MM.1S (cell line): ENCODE data around the gene DHRS11.

ENCODE experiments used
- DNase-seq: peaks from one replicate; pipeline ENCODE4 v3.0.0-alpha.2; 2015
- H2AFZ ChIP-seq: fragments of 300-600 bp; sonication (generic); 2 replicates; pipeline ENCODE4 v1.6.0; 2016; ENCODE audit warnings: antibody characterized with exemption, low read length
- H3F3A ChIP-seq: fragments of 300-600 bp; sonication (generic); 2 replicates; pipeline ENCODE4 v1.6.1; 2016; ENCODE audit warnings: mild to moderate bottlenecking, antibody characterized with exemption, low read length, moderate library complexity, mixed read lengths; ENCODE audit not compliant: insufficient read depth
- H3K27ac ChIP-seq: fragments of 300-600 bp; sonication (generic); 2 replicates; pipeline ENCODE4 v1.5.1; 2016; ENCODE audit warnings: mild to moderate bottlenecking, low read length
- H3K27me3 ChIP-seq: fragments of 300-600 bp; sonication (generic); replicated peaks from 2 replicates; pipeline ENCODE4 v1.6.0; 2016; ENCODE audit warnings: low read length; ENCODE audit not compliant: insufficient read depth
- H3K36me3 ChIP-seq: fragments of 300-600 bp; sonication (generic); replicated peaks from 2 replicates; pipeline ENCODE4 v1.6.1; 2016; ENCODE audit warnings: mild to moderate bottlenecking, low read length, mixed read lengths; ENCODE audit not compliant: insufficient read depth
- H3K4me1 ChIP-seq: fragments of 300-600 bp; sonication (generic); 2 replicates; pipeline ENCODE4 v1.6.1; 2016; ENCODE audit warnings: low read length, mixed read lengths
- H3K4me2 ChIP-seq: fragments of 300-600 bp; sonication (generic); 2 replicates; pipeline ENCODE4 v1.6.0; 2016; ENCODE audit warnings: low read depth, low read length
- H3K4me3 ChIP-seq: fragments of 300-600 bp; sonication (generic); 2 replicates; pipeline ENCODE4 v1.5.1; 2016; ENCODE audit warnings: low read length, mixed read lengths
- H3K79me2 ChIP-seq: fragments of 300-600 bp; sonication (generic); 2 replicates; pipeline ENCODE4 v1.6.1; 2016; ENCODE audit warnings: mixed run types, low read length, mixed read lengths
- H3K9ac ChIP-seq: fragments of 300-600 bp; sonication (generic); 2 replicates; pipeline ENCODE4 v1.6.1; 2016; ENCODE audit warnings: low read length, mixed read lengths
- H3K9me2 ChIP-seq: fragments of 300-600 bp; sonication (generic); replicated peaks from 2 replicates; pipeline ENCODE4 v1.6.1; 2016; ENCODE audit warnings: mild to moderate bottlenecking, low read length, mixed read lengths; ENCODE audit not compliant: insufficient read depth
- H3K9me3 ChIP-seq: fragments of 300-600 bp; sonication (generic); replicated peaks from 2 replicates; pipeline ENCODE4 v1.6.1; 2016; ENCODE audit warnings: mild to moderate bottlenecking, low read length, mixed read lengths; ENCODE audit not compliant: insufficient read depth
- H4K20me1 ChIP-seq: fragments of 300-600 bp; sonication (generic); 2 replicates; pipeline ENCODE4 v1.6.1; 2016; ENCODE audit warnings: mild to moderate bottlenecking, low read length, moderate library complexity, mixed read lengths; ENCODE audit not compliant: insufficient read depth
- EZH2 ChIP-seq: fragments of 300-600 bp; sonication (generic); optimal IDR thresholded peaks from 2 replicates; pipeline ENCODE3; 2017; ENCODE audit warnings: low read depth, mild to moderate bottlenecking, antibody characterized with exemption, low read length, mixed read lengths
- EZH2phosphoT487 ChIP-seq: fragments of 300-600 bp; sonication (generic); IDR thresholded peaks from 2 replicates; pipeline ENCODE4 v1.6.1; 2018; ENCODE audit warnings: antibody characterized with exemption, low read length
- TF ChIP-seq, protein P1 (sequence below): fragments of 300-600 bp; sonication (generic); IDR thresholded peaks from 2 replicates; pipeline ENCODE4 v1.5.1; 2016; ENCODE audit warnings: antibody characterized with exemption, low read length, mixed read lengths

Gene DHRS11

DNA sequence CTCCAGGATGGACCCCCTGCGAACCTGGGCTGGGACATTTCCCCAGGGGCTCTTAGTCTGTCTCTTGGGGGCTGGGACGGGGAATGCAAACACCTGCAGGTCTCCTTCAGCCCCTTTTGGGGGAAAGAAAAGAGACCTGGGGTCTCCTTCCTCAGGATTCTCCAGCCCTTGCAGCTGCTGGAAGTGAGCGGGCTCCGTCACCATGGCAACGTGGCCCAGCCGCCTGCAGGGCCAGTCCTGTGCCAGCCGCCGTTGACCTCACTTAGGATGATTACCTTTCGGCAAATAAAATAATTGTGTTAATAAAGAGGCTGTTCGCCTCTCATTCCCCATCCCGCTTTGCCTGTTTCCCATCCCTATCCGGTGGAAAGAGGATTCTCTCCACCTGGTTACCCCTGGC, 35.4 kb downstream of the DHRS11 start:
- no peaks in the 10 kb centered on the region for H3K4me1 ChIP-seq
- no peak overlapping the region for H3K27ac ChIP-seq
- H3K4me3 ChIP-seq: no peak overlapping the region
- no peak overlapping the region for H3K4me2 ChIP-seq
- no peaks in the 10 kb centered on the region for H3K79me2 ChIP-seq
- no peak for TF ChIP-seq EZH2phosphoT487
- TF ChIP-seq, protein P1, sequence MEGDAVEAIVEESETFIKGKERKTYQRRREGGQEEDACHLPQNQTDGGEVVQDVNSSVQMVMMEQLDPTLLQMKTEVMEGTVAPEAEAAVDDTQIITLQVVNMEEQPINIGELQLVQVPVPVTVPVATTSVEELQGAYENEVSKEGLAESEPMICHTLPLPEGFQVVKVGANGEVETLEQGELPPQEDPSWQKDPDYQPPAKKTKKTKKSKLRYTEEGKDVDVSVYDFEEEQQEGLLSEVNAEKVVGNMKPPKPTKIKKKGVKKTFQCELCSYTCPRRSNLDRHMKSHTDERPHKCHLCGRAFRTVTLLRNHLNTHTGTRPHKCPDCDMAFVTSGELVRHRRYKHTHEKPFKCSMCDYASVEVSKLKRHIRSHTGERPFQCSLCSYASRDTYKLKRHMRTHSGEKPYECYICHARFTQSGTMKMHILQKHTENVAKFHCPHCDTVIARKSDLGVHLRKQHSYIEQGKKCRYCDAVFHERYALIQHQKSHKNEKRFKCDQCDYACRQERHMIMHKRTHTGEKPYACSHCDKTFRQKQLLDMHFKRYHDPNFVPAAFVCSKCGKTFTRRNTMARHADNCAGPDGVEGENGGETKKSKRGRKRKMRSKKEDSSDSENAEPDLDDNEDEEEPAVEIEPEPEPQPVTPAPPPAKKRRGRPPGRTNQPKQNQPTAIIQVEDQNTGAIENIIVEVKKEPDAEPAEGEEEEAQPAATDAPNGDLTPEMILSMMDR: no peak
- TF ChIP-seq EZH2: no peak
- no peaks in the 10 kb centered on the region for H3K9me3 ChIP-seq
- H2AFZ ChIP-seq: no peak overlapping the region
- H3K27me3 ChIP-seq: peaks cover 13% of the 10 kb centered on the region; the same call in 1 of the 2 replicates
- DNase-seq: no peak
- H3K36me3 ChIP-seq: no peaks in the 10 kb centered on the region
- no peaks in the 10 kb centered on the region for H3F3A ChIP-seq
- H4K20me1 ChIP-seq: no peaks in the 10 kb centered on the region
- H3K9ac ChIP-seq: no peak overlapping the region
- H3K9me2 ChIP-seq: no peaks in the 10 kb centered on the region

DNA sequence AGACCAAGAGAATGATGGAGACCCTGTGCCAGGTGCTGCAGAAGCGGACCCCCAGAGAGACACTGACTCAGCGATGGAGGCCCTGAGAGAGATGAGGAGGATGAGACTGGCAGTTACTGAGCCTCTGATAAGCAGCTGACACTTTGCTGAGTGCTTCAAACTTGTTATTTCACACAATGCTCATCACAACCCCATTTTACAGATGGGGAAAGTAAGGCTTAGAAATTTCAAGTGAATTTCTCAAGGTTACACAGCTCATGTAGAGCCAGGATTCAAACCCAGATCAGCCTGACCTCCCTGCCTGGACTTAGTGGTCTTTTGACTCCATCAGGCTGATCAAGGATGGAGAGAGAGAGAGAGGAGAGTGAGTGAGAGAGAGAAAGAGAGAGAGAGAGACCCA, 36.9 kb downstream of the DHRS11 start:
- no peaks in the 10 kb centered on the region for H3K4me1 ChIP-seq
- DNase-seq: no peak
- no peak overlapping the region for H3K4me3 ChIP-seq
- H4K20me1 ChIP-seq: no peaks in the 10 kb centered on the region
- H3K9me2 ChIP-seq: no peaks in the 10 kb centered on the region
- H3K79me2 ChIP-seq: no peaks in the 10 kb centered on the region
- H2AFZ ChIP-seq: no peak overlapping the region
- H3K4me2 ChIP-seq: no peak overlapping the region
- TF ChIP-seq, protein P1: no peak
- TF ChIP-seq EZH2 (no peak), EZH2phosphoT487 (no peak)
- no peaks in the 10 kb centered on the region for H3F3A ChIP-seq
- peaks cover 26% of the 10 kb centered on the region for H3K27me3 ChIP-seq
- no peak overlapping the region for H3K27ac ChIP-seq
- H3K36me3 ChIP-seq: no peaks in the 10 kb centered on the region
- no peak overlapping the region for H3K9ac ChIP-seq
- H3K9me3 ChIP-seq: no peaks in the 10 kb centered on the region

DNA sequence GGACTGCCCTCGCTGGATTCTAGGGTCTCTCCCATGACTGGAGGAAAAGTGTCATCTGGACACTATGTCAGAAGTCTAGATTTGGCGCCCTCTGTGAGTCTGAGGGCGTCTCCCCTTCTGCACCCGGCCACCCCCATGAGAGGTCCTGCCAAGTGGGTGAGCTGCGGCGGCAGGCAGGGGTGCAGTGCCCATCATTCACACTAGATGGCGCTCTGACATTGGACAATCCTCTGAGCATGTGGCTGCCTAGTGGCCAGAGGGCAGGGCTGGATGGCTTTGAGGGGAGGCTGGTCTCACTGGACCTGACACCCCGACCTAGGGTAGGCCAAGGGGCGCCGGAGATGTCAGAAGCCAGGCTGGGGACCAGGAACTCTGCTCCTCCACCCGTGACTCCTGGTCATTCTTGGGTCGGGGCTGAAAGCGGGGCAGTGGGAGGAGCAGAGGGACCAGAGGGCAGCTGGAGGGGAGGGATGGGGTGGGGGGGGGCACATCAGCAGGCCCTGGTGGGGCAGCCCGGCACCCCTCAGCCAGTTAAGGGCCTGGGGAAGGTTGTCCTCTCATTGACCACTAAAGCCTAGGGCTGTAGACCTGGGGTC, 37.7 kb downstream of the DHRS11 start:
- Histone ChIP-seq H3F3A (no peaks in the 10 kb centered on the region), H3K9me2 (no peaks in the 10 kb centered on the region), H3K27ac (no peak overlapping the region), H3K9ac (no peak overlapping the region), H3K36me3 (no peaks in the 10 kb centered on the region), H3K4me2 (no peak overlapping the region), H4K20me1 (no peaks in the 10 kb centered on the region), H3K4me1 (no peaks in the 10 kb centered on the region), H3K79me2 (no peaks in the 10 kb centered on the region), H3K27me3 (peaks cover 32% of the 10 kb centered on the region), H3K9me3 (no peaks in the 10 kb centered on the region), H3K4me3 (no peak overlapping the region), H2AFZ (no peak overlapping the region)
- peak; percentile 59 for DNase-seq
- TF ChIP-seq EZH2: no peak
- TF ChIP-seq, protein P1: peak; percentile 98
